Measurements from ENCODE around the gene CENPF.

Gene CENPF

GRCh38 chr1:214641214-214641895 lies 38.4 kb downstream of the CENPF start:
- no peak for TF ChIP-seq YY1 (IDR thresholded peaks at IDR 0.05; ENCODE audit: low read depth)
- no peak for TF ChIP-seq EP300 (IDR thresholded peaks at IDR 0.05; ENCODE audit: borderline replicate concordance)
- TF ChIP-seq, protein P1, sequence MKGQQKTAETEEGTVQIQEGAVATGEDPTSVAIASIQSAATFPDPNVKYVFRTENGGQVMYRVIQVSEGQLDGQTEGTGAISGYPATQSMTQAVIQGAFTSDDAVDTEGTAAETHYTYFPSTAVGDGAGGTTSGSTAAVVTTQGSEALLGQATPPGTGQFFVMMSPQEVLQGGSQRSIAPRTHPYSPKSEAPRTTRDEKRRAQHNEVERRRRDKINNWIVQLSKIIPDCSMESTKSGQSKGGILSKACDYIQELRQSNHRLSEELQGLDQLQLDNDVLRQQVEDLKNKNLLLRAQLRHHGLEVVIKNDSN (IDR thresholded peaks at IDR 0.05): no peak
- TF ChIP-seq ZBTB7A (IDR thresholded peaks at IDR 0.05; ENCODE audit: low read depth): no peak
- no peak for TF ChIP-seq TCF12 (IDR thresholded peaks at IDR 0.05; ENCODE audit: low read depth)
- TF ChIP-seq REST (IDR thresholded peaks at IDR 0.05; ENCODE audit: low read depth): no peak
- TF ChIP-seq TEAD4 (IDR thresholded peaks at IDR 0.05): no peak
- TF ChIP-seq, protein P2, sequence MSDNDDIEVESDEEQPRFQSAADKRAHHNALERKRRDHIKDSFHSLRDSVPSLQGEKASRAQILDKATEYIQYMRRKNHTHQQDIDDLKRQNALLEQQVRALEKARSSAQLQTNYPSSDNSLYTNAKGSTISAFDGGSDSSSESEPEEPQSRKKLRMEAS (IDR thresholded peaks at IDR 0.05): no peak
- TF ChIP-seq NFIC (IDR thresholded peaks at IDR 0.05): no peak

DNA sequence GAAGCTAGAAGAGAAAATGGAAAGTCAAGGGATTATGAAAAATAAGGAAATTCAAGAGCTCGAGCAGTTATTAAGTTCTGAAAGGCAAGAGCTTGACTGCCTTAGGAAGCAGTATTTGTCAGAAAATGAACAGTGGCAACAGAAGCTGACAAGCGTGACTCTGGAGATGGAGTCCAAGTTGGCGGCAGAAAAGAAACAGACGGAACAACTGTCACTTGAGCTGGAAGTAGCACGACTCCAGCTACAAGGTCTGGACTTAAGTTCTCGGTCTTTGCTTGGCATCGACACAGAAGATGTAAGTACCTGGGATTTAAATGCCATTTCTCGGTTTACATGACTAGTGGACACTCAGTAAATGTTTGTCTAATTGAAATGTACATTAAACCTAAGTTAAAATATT lies 40.0 kb downstream of the CENPF start:
- no peak for TF ChIP-seq YY1 (IDR thresholded peaks at IDR 0.05; ENCODE audit: low read depth)
- no peak for TF ChIP-seq TCF12 (IDR thresholded peaks at IDR 0.05; ENCODE audit: low read depth)
- TF ChIP-seq, protein P2 (IDR thresholded peaks at IDR 0.05): no peak
- TF ChIP-seq RAD21 (IDR thresholded peaks at IDR 0.05; ENCODE audit: low read depth): no peak
- TF ChIP-seq, protein P1 (IDR thresholded peaks at IDR 0.05): no peak
- TF ChIP-seq EGR1 (IDR thresholded peaks at IDR 0.05): no peak
- TF ChIP-seq CEBPB (IDR thresholded peaks at IDR 0.05): no peak
- no peak for TF ChIP-seq CREB1 (IDR thresholded peaks at IDR 0.05; ENCODE audit: low read depth)
- TF ChIP-seq TEAD4 (IDR thresholded peaks at IDR 0.05): no peak
- no peak for TF ChIP-seq FOXM1 (IDR thresholded peaks at IDR 0.05; ENCODE audit: borderline replicate concordance, low read depth)
- TF ChIP-seq TAF1 (IDR thresholded peaks at IDR 0.05; ENCODE audit: low read depth): no peak
- no peak for TF ChIP-seq EP300 (IDR thresholded peaks at IDR 0.05; ENCODE audit: borderline replicate concordance)
- TF ChIP-seq NFIC (IDR thresholded peaks at IDR 0.05): no peak
- no peak for TF ChIP-seq ZBTB7A (IDR thresholded peaks at IDR 0.05; ENCODE audit: low read depth)
- no peak for TF ChIP-seq REST (IDR thresholded peaks at IDR 0.05; ENCODE audit: low read depth)

DNA sequence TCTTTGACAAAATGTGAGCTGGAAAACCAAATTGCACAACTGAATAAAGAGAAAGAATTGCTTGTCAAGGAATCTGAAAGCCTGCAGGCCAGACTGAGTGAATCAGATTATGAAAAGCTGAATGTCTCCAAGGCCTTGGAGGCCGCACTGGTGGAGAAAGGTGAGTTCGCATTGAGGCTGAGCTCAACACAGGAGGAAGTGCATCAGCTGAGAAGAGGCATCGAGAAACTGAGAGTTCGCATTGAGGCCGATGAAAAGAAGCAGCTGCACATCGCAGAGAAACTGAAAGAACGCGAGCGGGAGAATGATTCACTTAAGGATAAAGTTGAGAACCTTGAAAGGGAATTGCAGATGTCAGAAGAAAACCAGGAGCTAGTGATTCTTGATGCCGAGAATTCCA lies 42.7 kb downstream of the CENPF start:
- TF ChIP-seq TEAD4 (IDR thresholded peaks at IDR 0.05): no peak

DNA sequence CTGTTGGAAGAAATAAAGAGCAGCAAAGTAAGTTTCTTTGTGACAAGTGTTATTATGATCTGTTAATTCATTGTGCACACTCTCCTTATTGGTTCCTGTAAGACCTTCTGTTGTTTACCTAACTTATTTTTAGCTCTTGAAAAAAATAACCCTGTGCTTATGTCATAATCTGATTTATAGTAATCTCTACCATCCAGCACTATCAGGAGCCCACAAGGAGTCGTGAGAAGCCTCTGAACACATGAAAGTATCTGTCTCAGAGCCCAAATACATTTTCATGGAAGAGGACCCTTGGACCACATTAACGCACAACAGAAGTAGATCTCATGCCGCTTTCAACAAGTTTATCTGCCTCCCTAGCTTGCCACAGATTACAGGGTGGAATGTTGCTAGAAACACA lies 45.8 kb downstream of the CENPF start:
- TF ChIP-seq RAD21 (IDR thresholded peaks at IDR 0.05; ENCODE audit: low read depth): no peak
- TF ChIP-seq YY1 (IDR thresholded peaks at IDR 0.05; ENCODE audit: low read depth): no peak
- no peak for TF ChIP-seq REST (IDR thresholded peaks at IDR 0.05; ENCODE audit: low read depth)

GRCh38 chr1:214649607-214650006 lies 46.6 kb downstream of the CENPF start:
- TF ChIP-seq CEBPB (IDR thresholded peaks at IDR 0.05) (no peak), TAF1 (IDR thresholded peaks at IDR 0.05; ENCODE audit: low read depth) (no peak), RAD21 (IDR thresholded peaks at IDR 0.05; ENCODE audit: low read depth) (no peak), TEAD4 (IDR thresholded peaks at IDR 0.05) (no peak), YY1 (IDR thresholded peaks at IDR 0.05; ENCODE audit: low read depth) (no peak), ZBTB7A (IDR thresholded peaks at IDR 0.05; ENCODE audit: low read depth) (no peak), FOXM1 (IDR thresholded peaks at IDR 0.05; ENCODE audit: borderline replicate concordance, low read depth) (no peak), EP300 (IDR thresholded peaks at IDR 0.05; ENCODE audit: borderline replicate concordance) (no peak), REST (IDR thresholded peaks at IDR 0.05; ENCODE audit: low read depth) (no peak), NFIC (IDR thresholded peaks at IDR 0.05) (no peak), EGR1 (IDR thresholded peaks at IDR 0.05) (no peak), TCF12 (IDR thresholded peaks at IDR 0.05; ENCODE audit: low read depth) (no peak), CREB1 (IDR thresholded peaks at IDR 0.05; ENCODE audit: low read depth) (no peak)
- TF ChIP-seq, protein P2 (IDR thresholded peaks at IDR 0.05): no peak
- TF ChIP-seq, protein P1 (IDR thresholded peaks at IDR 0.05): no peak

All from Ishikawa (cell line).